Measurements from ENCODE around the gene TMBIM1.

- TF ChIP-seq CTCF (IDR thresholded peaks at IDR 0.05) (no peak), POLR2A (IDR thresholded peaks at IDR 0.05) (no peak)
Observed at GRCh38 chr2:218274586-218274985, 17.7 kb downstream of the TMBIM1 start.
